ENCODE measurements around the gene PATJ.

- no peak for TF ChIP-seq CTCF (IDR thresholded peaks at IDR 0.05; ENCODE audit: poor library complexity, severe bottlenecking)
- no peak for TF ChIP-seq POLR2AphosphoS5 (IDR thresholded peaks at IDR 0.05)
- no peak for TF ChIP-seq EP300 (conservative IDR thresholded peaks at IDR 0.05; ENCODE audit: poor library complexity, severe bottlenecking)
Measured at GRCh38 chr1:62194651-62195544, 452.6 kb downstream of the PATJ start, which contains the start of gene L1TD1.

Measured in neural cell (in vitro differentiated cells).